WI38 (cell line): ENCODE measurements around the gene UBR3.

Experiments used
- H3K4me3 ChIP-seq: 2 replicates; pipeline ENCODE4 v1.5.1; 2011; ENCODE audit warnings: low read depth, mild to moderate bottlenecking, control low read depth, low read length
- TF ChIP-seq, protein P1 (sequence below): IDR thresholded peaks from 2 replicates; pipeline ENCODE4 v1.5.1; 2012; ENCODE audit warnings: low read depth, mild to moderate bottlenecking, control low read depth, low read length

The UBR3 gene

DNA sequence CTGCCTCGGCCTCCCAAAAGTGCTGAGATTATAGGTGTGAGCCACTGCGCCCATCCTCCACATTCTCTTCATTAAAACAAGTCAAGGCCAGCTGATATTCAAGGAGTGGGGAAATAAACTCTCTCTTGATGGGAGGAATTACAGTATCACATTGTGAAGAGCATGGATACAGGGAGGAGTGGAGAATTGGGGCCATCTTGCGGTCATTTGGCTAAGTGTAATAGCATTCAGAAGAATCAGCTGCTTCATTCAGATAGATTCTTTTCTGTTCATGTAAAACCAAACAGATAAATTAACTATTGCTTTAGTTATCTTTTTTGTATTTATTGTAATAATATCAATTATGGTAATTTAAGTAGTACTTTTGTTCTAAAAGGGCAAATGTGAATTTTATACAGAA is 156.3 kb downstream of the UBR3 start:
- H3K4me3 ChIP-seq, result no peak overlapping the region
- TF ChIP-seq, protein P1, sequence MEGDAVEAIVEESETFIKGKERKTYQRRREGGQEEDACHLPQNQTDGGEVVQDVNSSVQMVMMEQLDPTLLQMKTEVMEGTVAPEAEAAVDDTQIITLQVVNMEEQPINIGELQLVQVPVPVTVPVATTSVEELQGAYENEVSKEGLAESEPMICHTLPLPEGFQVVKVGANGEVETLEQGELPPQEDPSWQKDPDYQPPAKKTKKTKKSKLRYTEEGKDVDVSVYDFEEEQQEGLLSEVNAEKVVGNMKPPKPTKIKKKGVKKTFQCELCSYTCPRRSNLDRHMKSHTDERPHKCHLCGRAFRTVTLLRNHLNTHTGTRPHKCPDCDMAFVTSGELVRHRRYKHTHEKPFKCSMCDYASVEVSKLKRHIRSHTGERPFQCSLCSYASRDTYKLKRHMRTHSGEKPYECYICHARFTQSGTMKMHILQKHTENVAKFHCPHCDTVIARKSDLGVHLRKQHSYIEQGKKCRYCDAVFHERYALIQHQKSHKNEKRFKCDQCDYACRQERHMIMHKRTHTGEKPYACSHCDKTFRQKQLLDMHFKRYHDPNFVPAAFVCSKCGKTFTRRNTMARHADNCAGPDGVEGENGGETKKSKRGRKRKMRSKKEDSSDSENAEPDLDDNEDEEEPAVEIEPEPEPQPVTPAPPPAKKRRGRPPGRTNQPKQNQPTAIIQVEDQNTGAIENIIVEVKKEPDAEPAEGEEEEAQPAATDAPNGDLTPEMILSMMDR, result peak; percentile 30; the same call in 1 of the 2 replicates

DNA sequence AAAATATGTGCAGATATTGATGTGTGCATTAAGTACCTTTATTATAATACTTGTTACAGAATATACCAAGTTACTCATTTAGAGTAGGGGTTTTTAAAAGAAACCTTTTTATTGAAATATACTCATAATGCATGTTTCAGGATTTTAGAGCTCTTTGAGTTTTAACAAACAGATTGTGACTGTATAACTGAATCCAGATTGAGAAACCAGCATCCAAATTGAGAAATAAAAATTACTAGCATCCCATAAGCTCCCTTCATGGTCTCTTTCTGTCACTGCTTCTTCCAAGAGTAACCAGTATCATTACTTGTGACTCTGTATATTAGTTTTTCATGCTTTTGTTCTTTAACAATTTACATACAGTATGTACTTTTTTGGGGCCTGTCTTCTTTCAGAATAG is 156.9 kb downstream of the UBR3 start:
- H3K4me3 ChIP-seq, result no peak overlapping the region
- TF ChIP-seq, protein P1, result no peak

DNA sequence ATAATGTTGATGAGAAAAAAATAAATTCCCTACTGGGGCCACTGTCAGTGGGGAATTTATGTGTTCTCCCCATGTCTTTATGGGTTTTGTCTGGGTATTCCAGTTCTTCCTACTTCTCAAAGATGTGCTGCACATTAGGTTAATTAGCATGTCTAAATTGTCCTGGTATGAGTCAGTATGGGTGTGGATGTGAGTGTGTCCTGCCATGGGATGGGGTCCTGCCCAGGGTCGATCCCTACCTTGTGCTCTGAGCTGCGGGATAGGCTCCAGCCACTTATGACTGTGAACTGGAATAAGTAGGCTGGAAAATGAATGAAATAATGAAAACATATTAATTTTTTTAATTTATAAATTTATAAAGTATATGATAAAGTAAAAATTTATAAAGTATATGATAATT is 167.5 kb downstream of the UBR3 start:
- TF ChIP-seq, protein P1, result no peak
- H3K4me3 ChIP-seq, result no peak overlapping the region

DNA sequence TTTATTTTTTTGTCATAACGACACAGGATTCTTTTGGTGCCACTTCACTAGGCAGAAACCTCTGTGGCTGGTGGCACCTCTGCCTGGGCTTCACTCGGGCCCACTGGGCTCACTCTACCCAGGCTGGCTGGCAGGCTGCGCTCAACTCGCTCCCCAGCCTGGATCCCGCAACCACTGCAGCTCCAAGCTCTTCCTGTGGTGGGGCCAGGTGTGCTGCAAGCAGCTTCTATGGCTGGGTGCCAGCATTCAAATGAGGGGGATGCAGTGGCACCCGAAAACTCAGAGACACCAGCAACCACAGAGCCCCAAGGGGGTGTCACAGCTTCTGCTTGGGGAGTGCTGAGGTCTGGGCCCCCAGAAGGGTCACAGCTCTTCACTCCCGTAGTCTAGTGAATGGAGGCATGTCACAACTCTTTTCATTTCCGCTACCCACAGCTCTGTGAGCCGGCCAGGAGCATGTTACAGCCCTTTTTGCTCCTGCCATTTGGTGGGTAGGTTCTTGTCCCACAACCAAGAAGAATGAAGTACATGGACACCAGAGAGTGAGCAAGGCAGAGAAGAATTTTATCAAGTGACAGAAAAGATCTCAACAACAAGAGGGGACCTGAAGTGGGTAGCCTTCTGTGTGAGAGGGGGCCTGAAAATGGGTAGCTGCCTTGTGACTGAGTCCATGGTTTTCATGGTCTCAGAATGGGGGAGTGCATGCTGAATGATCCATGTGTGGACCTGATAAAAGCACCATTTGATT is 170.1 kb downstream of the UBR3 start:
- TF ChIP-seq, protein P1, result no peak
- H3K4me3 ChIP-seq, result no peak overlapping the region

DNA sequence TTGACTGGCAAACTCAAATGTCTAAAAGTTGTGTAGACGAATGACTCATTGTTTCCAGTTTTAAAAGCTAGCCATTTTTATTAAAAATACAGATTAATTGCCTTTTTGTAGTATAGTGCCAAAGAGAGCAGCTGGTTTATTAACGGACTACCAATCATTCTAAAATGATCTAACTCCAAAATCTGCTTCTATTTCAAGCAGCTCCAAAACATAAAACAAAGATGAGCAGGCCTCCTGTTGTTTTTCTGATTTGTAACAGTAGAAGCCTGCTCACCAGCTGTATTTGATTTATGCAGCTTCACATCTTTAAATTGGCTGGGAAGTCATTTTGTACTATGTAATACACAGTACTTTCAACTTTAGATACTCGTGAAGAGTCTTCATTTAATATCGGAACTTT is 171.8 kb downstream of the UBR3 start:
- H3K4me3 ChIP-seq, result no peak overlapping the region

DNA sequence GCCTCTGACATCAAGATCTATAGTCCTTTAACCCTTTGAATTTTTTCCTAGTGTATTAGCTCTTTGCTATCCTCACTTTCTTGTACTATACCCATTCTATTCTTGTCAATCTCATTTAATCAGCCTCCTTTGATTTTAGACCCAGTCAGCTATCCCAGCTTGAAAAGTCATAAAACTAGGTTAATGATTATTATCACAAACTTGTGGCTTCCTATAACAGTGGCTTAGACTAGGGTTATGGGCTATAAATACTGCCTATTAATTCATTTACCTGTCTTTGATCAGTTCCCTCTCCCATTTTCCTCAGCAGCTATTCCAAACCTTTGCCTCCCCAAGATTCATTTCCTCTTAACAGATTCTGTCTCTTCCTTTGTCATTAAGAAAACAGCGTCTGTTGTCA is 174.8 kb downstream of the UBR3 start:
- TF ChIP-seq, protein P1, result no peak
- H3K4me3 ChIP-seq, result no peak overlapping the region

More for the DNA sequence above, 171.8 kb downstream of the UBR3 start:
- TF ChIP-seq, protein P1, result no peak

DNA sequence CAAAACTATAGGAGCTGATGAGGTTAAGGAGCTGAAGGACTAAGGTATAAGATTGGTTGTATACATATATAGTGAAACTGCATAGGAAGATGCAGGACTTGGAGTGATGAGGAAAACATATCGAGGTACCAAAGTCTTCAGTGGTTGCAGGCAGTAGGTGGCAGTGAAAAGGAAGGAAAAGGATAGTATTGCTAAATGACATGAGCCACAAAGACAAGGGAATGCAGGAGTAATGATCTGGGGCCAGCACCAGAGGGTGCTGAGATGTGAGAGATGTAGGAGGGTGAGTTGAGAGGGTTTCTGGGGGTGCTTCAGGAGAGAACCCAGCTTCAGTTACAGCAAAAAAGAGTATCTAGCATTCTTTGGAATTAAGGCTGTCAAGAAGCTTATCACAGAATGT is 178.4 kb downstream of the UBR3 start:
- H3K4me3 ChIP-seq, result no peak overlapping the region
- TF ChIP-seq, protein P1, result no peak
